Breast epithelium (tissue), 3 donors: ENCODE data around the gene COL9A1.

Experiments
- CTCF ChIP-seq, 3 donors: fragments of 450-650 bp; IDR thresholded peaks; one replicate each; pipeline ENCODE4 v1.5.1; 2016 to 2017; ENCODE audit warnings: antibody characterized with exemption in 3 of 3, mild to moderate bottlenecking in 3 of 3, moderate library complexity in 3 of 3
- POLR2A ChIP-seq: fragments of 450-650 bp; IDR thresholded peaks from one replicate; pipeline ENCODE4 v1.6.1; 2016; ENCODE audit warnings: antibody characterized with exemption, mild to moderate bottlenecking, moderate library complexity

GRCh38 chr6:70338775-70339174 lies 35.9 kb upstream of the COL9A1 start:
- TF ChIP-seq POLR2A: no peak
- TF ChIP-seq CTCF (IDR thresholded peaks at IDR 0.05): no peak
